GM12878 (cell line): ENCODE results near the gene TUBA8. TPM values are rescaled to one million over a fixed set of nuclear protein-coding genes. Genes with fewer than 3 reads are reported as not detected.

Experiments used
- BMI1 ChIP-seq: fragments of 450-650 bp; IDR thresholded peaks from 2 replicates; pipeline ENCODE4 v1.6.1; 2016; ENCODE audit warnings: mild to moderate bottlenecking, moderate library complexity, borderline replicate concordance
- E4F1 ChIP-seq: fragments of 450-650 bp; IDR thresholded peaks from 2 replicates; pipeline ENCODE4 v1.6.1; 2018; ENCODE audit warnings: borderline replicate concordance, mild to moderate bottlenecking; ENCODE audit not compliant: partially characterized antibody
- HDGF ChIP-seq: fragments of 450-650 bp; IDR thresholded peaks from 2 replicates; pipeline ENCODE4 v1.6.1; 2016; ENCODE audit warnings: antibody characterized with exemption
- IKZF1 ChIP-seq: fragments of 450-650 bp; conservative IDR thresholded peaks from 2 replicates; pipeline ENCODE4 v1.6.1; 2017; ENCODE audit warnings: antibody characterized with exemption, mild to moderate bottlenecking
- IKZF2 ChIP-seq, 2 experiments: fragments of 450-650 bp; IDR thresholded peaks; 2 replicates each; pipeline ENCODE4 v1.6.1; 2017; ENCODE audit warnings: mild to moderate bottlenecking in 2 of 2, moderate library complexity in 2 of 2
- MLLT1 ChIP-seq: fragments of 450-650 bp; IDR thresholded peaks from 2 replicates; pipeline ENCODE4 v1.6.1; 2016; ENCODE audit warnings: mild to moderate bottlenecking
- NBN ChIP-seq: fragments of 450-650 bp; IDR thresholded peaks from 2 replicates; pipeline ENCODE4 v1.6.1; 2016
- NRF1 ChIP-seq: conservative IDR thresholded peaks from 2 replicates; pipeline ENCODE4 v1.6.1; 2011; ENCODE audit warnings: mild to moderate bottlenecking, low read depth, low read length, improper control_type of control experiment
- polyA plus RNA-seq, 11 experiments: library from polyadenylated mRNA; depleted of rRNA in 4 of 11; unstranded in 6 of 11; stranded (reverse) in 5 of 11; fragments of >200 nt; fragmentation: Nextera tagmentation in 4 of 11; fragmentation: Illumina TruSeq in 1 of 11; extraction: Ambion mirVana in 4 of 11; extraction: Trizol in 1 of 11; gene quantifications; 1 replicate in 1 of 11; 2 replicates in 10 of 11; pipeline versions ENCODE4 v1.2.1 to v1.2.3, GENCODE V29; 2011 to 2016; ENCODE audit warnings: inconsistent platforms in 2 of 11, missing spikeins in 2 of 11, low read depth in 1 of 11
- total RNA-seq, 4 experiments: library from RNA; depleted of rRNA in 3 of 4; stranded (reverse); fragments of >200 nt in 3 of 4; fragmentation: Illumina TruSeq in 1 of 4; extraction: Trizol in 1 of 4; gene quantifications; 2 replicates each; pipeline versions ENCODE4 v1.2.1 to v1.2.3, GENCODE V29; 2013 to 2021
- TF ChIP-seq, protein P1 (sequence below): IDR thresholded peaks from 2 replicates; pipeline ENCODE4 v1.6.1; 2012; ENCODE audit warnings: improper control_type of control experiment, low read depth, low read length; ENCODE audit not compliant: insufficient replicate concordance
- TF ChIP-seq, protein P2 (sequence below): IDR thresholded peaks from 2 replicates; pipeline ENCODE4 v1.6.1; 2011; ENCODE audit warnings: low read depth, low read length, improper control_type of control experiment, borderline replicate concordance

The TUBA8 gene
- total and polyA plus RNA-seq, 10 of the 15 experiments (the other 5 are each of a cell fraction or from before 2014, with no cell fraction given), result 2.2 to 30.3 (median 21.0) TPM

GRCh38 chr22:18091916-18092526 lies 18.6 kb upstream of the TUBA8 start (continued):
- TF ChIP-seq NRF1, result no peak
- TF ChIP-seq, protein P1, sequence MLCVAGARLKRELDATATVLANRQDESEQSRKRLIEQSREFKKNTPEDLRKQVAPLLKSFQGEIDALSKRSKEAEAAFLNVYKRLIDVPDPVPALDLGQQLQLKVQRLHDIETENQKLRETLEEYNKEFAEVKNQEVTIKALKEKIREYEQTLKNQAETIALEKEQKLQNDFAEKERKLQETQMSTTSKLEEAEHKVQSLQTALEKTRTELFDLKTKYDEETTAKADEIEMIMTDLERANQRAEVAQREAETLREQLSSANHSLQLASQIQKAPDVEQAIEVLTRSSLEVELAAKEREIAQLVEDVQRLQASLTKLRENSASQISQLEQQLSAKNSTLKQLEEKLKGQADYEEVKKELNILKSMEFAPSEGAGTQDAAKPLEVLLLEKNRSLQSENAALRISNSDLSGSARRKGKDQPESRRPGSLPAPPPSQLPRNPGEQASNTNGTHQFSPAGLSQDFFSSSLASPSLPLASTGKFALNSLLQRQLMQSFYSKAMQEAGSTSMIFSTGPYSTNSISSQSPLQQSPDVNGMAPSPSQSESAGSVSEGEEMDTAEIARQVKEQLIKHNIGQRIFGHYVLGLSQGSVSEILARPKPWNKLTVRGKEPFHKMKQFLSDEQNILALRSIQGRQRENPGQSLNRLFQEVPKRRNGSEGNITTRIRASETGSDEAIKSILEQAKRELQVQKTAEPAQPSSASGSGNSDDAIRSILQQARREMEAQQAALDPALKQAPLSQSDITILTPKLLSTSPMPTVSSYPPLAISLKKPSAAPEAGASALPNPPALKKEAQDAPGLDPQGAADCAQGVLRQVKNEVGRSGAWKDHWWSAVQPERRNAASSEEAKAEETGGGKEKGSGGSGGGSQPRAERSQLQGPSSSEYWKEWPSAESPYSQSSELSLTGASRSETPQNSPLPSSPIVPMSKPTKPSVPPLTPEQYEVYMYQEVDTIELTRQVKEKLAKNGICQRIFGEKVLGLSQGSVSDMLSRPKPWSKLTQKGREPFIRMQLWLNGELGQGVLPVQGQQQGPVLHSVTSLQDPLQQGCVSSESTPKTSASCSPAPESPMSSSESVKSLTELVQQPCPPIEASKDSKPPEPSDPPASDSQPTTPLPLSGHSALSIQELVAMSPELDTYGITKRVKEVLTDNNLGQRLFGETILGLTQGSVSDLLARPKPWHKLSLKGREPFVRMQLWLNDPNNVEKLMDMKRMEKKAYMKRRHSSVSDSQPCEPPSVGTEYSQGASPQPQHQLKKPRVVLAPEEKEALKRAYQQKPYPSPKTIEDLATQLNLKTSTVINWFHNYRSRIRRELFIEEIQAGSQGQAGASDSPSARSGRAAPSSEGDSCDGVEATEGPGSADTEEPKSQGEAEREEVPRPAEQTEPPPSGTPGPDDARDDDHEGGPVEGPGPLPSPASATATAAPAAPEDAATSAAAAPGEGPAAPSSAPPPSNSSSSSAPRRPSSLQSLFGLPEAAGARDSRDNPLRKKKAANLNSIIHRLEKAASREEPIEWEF, result no peak
- TF ChIP-seq IKZF1, result peak; percentile 51; the same call in 1 of the 2 replicates
- TF ChIP-seq, protein P2, sequence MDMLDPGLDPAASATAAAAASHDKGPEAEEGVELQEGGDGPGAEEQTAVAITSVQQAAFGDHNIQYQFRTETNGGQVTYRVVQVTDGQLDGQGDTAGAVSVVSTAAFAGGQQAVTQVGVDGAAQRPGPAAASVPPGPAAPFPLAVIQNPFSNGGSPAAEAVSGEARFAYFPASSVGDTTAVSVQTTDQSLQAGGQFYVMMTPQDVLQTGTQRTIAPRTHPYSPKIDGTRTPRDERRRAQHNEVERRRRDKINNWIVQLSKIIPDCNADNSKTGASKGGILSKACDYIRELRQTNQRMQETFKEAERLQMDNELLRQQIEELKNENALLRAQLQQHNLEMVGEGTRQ, result no peak
- TF ChIP-seq E4F1, result no peak
- no peak for TF ChIP-seq HDGF
- no peak for TF ChIP-seq BMI1
- no peak for TF ChIP-seq NBN
- 0 out of 2 replicates have a peak, but pooled peaks have one; percentile 30 for TF ChIP-seq MLLT1
- TF ChIP-seq IKZF2 (IDR thresholded peaks at IDR 0.05), result 0 out of 4 replicates have a peak, but pooled peaks have one; percentile 23 to 34
